Measurements from ENCODE around the gene KAT8.
"Not testable (repeated sequence)": the region's sequence is repeated elsewhere in the genome, so short reads cannot be mapped to it uniquely, and the experiment has no call there.

KAT8 gene

GRCh38 chr16:31083981-31084380 lies 33.5 kb upstream of the KAT8 start:
- no peak for DNase-seq (ENCODE audit: low spot score)

- no peak for DNase-seq (ENCODE audit: low spot score)
Measured at GRCh38 chr16:31084584-31085302, 32.7 kb upstream of the KAT8 start.

GRCh38 chr16:31085411-31085810 lies 32.1 kb upstream of the KAT8 start:
- DNase-seq (ENCODE audit: low spot score): no peak

GRCh38 chr16:31085873-31086628 lies 31.4 kb upstream of the KAT8 start:
- DNase-seq (ENCODE audit: low spot score): no peak

GRCh38 chr16:31086629-31086906 lies 30.9 kb upstream of the KAT8 start:
- no peak for DNase-seq (ENCODE audit: low spot score)

- DNase-seq (ENCODE audit: low spot score): no peak
Measured at GRCh38 chr16:31087481-31087880, 30.0 kb upstream of the KAT8 start.

- DNase-seq (ENCODE audit: low spot score): no peak
Measured at GRCh38 chr16:31087971-31088370, 29.5 kb upstream of the KAT8 start.

GRCh38 chr16:31088459-31089183 lies 28.8 kb upstream of the KAT8 start, which contains the start of gene PRSS53:
Gene PRSS53, minus strand, starts transcription at chr16:31088943. Its CDS starts 134 bp downstream, at chr16:31088809.
- no peak for DNase-seq (ENCODE audit: low spot score)

- DNase-seq (ENCODE audit: low spot score): no peak
Measured at GRCh38 chr16:31089199-31089598, 28.3 kb upstream of the KAT8 start.

- no peak for DNase-seq (ENCODE audit: low spot score)
Measured at GRCh38 chr16:31090540-31090939, 26.9 kb upstream of the KAT8 start.

GRCh38 chr16:31092330-31092729 lies 25.1 kb upstream of the KAT8 start:
- DNase-seq (ENCODE audit: low spot score): no peak

- DNase-seq (ENCODE audit: low spot score): peak; percentile 61
Measured at GRCh38 chr16:31093132-31093703, 24.2 kb upstream of the KAT8 start.

GRCh38 chr16:31094088-31094423 lies 23.4 kb upstream of the KAT8 start:
- no peak for DNase-seq (ENCODE audit: low spot score)

- DNase-seq (ENCODE audit: low spot score): peak; percentile 95
Measured at GRCh38 chr16:31094424-31095120, 22.9 kb upstream of the KAT8 start, which contains the start of gene VKORC1. Gene VKORC1, minus strand, starts transcription at chr16:31094797. Its CDS starts 68 bp downstream, at chr16:31094729.

GRCh38 chr16:31099860-31100638 lies 17.4 kb upstream of the KAT8 start:
- no peak for DNase-seq (ENCODE audit: low spot score)

GRCh38 chr16:31100876-31101641 lies 16.4 kb upstream of the KAT8 start:
- not testable (repeated sequence) for DNase-seq (ENCODE audit: low spot score)

- peak; percentile 69 for DNase-seq (ENCODE audit: low spot score)
Measured at GRCh38 chr16:31105677-31106213, 11.7 kb upstream of the KAT8 start.

GRCh38 chr16:31106509-31107464 lies 10.7 kb upstream of the KAT8 start:
- no peak for DNase-seq (ENCODE audit: low spot score)

- DNase-seq (ENCODE audit: low spot score): no peak
Measured at GRCh38 chr16:31107465-31107867, 10.0 kb upstream of the KAT8 start.

Measured in putamen (tissue), 1 donor.